Tibial nerve (tissue), 4 donors: ENCODE data around the gene COL27A1. TPM values are rescaled to one million over a fixed set of nuclear protein-coding genes. Genes with fewer than 3 reads are reported as not detected.

ENCODE experiments used
- DNase-seq, 2 donors: peaks; one replicate each; pipeline ENCODE4 v3.0.0-alpha.2; 2019; ENCODE audit warnings: low spot score in 2 of 2
- H3K27ac ChIP-seq, 4 donors: fragments of 200-600 bp; sonication (generic) in 3 of 4; one replicate each; pipeline ENCODE4 v1.5.1; 2017 to 2019; ENCODE audit warnings: mild to moderate bottlenecking in 1 of 4
- H3K27me3 ChIP-seq, 2 donors: fragments of 200-600 bp; sonication (generic) in 1 of 2; one replicate each; pipeline versions ENCODE4 v1.5.1 to v1.6.0; 2017 to 2019
- H3K36me3 ChIP-seq, 3 donors: fragments of 200-600 bp; sonication (generic); one replicate each; pipeline ENCODE4 v1.5.1; 2018 to 2019
- H3K4me1 ChIP-seq, 4 donors: fragments of 200-600 bp; sonication (generic) in 3 of 4; one replicate each; pipeline ENCODE4 v1.5.1; 2017 to 2019
- H3K4me3 ChIP-seq, 4 donors: fragments of 200-600 bp; sonication (generic) in 3 of 4; one replicate each; pipeline ENCODE4 v1.5.1; 2017 to 2019; ENCODE audit warnings: mild to moderate bottlenecking in 1 of 4, moderate library complexity in 1 of 4
- H3K9me3 ChIP-seq, 4 donors: fragments of 200-600 bp; sonication (generic) in 3 of 4; one replicate each; pipeline ENCODE4 v1.5.1; 2017 to 2019
- CTCF ChIP-seq, 5 experiments: fragments of 200-600 bp in 3 of 5; fragments of 450-650 bp in 2 of 5; sonication (generic) in 3 of 5; IDR thresholded peaks; one replicate each; pipeline ENCODE4 v1.5.1; 2016 to 2019; ENCODE audit warnings: antibody characterized with exemption in 5 of 5, mild to moderate bottlenecking in 3 of 5, moderate library complexity in 2 of 5
- EP300 ChIP-seq, 2 donors: sonication (generic); formaldehyde crosslinking; IDR thresholded peaks; one replicate each; pipeline ENCODE4 v1.6.1; 2017; ENCODE audit warnings: antibody characterized with exemption in 2 of 2, mild to moderate bottlenecking in 1 of 2
- POLR2A ChIP-seq, 2 donors: fragments of 450-650 bp; IDR thresholded peaks; one replicate each; pipeline ENCODE4 v1.6.1; 2017; ENCODE audit warnings: antibody characterized with exemption in 2 of 2, mild to moderate bottlenecking in 2 of 2, moderate library complexity in 2 of 2
- WGBS, 2 donors: methylation state at CpG; one replicate each; pipeline ENCODE4 v1.1.5; 2018; 5-methylcytosine and 5-hydroxymethylcytosine counted together
- total RNA-seq, 4 donors: library from RNA; depleted of rRNA; stranded (reverse); fragments of >200 nt; gene quantifications; one replicate each; pipeline ENCODE4 v1.1.0, GENCODE V29; 2016

The COL27A1 gene
- total RNA-seq, 4 donors from 2014 or later = 14.9 to 55.8 (median 27.7) TPM

DNA sequence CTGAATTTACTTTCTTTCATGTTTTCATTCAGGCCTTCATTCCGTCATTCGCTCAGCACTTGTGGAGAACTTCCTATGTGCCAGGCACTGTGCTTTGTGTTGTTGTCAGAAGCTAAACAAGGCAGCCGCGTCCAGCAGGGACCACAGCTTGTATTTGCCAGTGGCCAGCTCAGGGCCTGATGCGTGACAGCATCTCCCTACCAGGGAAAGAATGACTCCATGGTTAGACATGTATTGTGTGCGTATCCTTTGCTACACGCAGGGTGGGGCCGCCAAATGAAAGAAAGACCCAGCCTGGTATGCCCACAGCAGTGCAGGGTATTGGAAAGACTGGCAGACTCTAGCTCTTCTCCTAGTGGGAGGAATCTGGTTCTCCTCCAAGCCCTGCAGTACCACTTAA lies 4.7 kb upstream of the COL27A1 start:
- H3K36me3 ChIP-seq = no peaks in the 10 kb centered on the region
- peaks cover 0 to 20% (median 5%) of the 10 kb centered on the region in 4 donors for H3K4me1 ChIP-seq
- no peak overlapping the region for H3K27ac ChIP-seq
- H3K4me3 ChIP-seq = no peak overlapping the region
- H3K9me3 ChIP-seq = no peaks in the 10 kb centered on the region
- no peak for TF ChIP-seq POLR2A (IDR thresholded peaks at IDR 0.05)
- 65 to 67% methylated on average over 8 of the region's 8 CpGs for WGBS, 2 donors
- H3K27me3 ChIP-seq = peaks cover 0 to 24% of the 10 kb centered on the region in 2 donors
- DNase-seq = no peak

DNA sequence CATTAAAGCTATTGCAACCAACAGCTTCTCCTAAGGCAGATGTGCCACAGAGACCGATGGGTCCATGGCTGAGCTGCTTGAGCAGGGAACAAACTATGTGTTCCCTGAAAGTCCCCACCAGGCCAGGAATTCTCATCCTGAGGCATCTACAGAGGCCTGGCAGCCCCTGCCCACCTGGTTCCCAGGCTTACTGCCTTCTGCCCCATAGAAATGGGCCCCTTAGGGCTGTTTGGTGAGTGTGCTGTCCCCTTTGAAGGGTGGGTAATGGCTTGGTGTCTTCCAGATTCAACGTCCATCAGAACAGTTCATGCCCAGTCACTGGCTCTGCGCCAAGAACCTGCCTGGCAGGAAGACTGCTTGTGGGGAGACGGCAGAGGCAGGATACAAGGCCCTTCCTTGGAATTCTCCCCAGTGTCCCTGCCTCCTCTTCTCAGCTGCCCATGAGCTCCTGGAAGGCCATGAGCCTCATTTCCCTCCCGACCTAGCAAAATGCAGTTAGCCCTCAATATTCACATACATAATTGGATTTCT lies 3.8 kb upstream of the COL27A1 start:
- WGBS, 2 donors = 70 to 72% methylated on average over 5 of the region's 5 CpGs
- TF ChIP-seq POLR2A (IDR thresholded peaks at IDR 0.05) = no peak
- TF ChIP-seq CTCF (IDR thresholded peaks at IDR 0.05) = no peak
- no peak for TF ChIP-seq EP300 (IDR thresholded peaks at IDR 0.05)
- H3K27ac ChIP-seq = no peak overlapping the region
- H3K9me3 ChIP-seq = no peaks in the 10 kb centered on the region
- no peak for DNase-seq
- H3K27me3 ChIP-seq = peaks cover 0 to 24% of the 10 kb centered on the region in 2 donors
- no peak overlapping the region for H3K4me3 ChIP-seq
- H3K36me3 ChIP-seq = no peaks in the 10 kb centered on the region
- H3K4me1 ChIP-seq = peaks cover 0 to 27% (median 7%) of the 10 kb centered on the region in 4 donors

DNA sequence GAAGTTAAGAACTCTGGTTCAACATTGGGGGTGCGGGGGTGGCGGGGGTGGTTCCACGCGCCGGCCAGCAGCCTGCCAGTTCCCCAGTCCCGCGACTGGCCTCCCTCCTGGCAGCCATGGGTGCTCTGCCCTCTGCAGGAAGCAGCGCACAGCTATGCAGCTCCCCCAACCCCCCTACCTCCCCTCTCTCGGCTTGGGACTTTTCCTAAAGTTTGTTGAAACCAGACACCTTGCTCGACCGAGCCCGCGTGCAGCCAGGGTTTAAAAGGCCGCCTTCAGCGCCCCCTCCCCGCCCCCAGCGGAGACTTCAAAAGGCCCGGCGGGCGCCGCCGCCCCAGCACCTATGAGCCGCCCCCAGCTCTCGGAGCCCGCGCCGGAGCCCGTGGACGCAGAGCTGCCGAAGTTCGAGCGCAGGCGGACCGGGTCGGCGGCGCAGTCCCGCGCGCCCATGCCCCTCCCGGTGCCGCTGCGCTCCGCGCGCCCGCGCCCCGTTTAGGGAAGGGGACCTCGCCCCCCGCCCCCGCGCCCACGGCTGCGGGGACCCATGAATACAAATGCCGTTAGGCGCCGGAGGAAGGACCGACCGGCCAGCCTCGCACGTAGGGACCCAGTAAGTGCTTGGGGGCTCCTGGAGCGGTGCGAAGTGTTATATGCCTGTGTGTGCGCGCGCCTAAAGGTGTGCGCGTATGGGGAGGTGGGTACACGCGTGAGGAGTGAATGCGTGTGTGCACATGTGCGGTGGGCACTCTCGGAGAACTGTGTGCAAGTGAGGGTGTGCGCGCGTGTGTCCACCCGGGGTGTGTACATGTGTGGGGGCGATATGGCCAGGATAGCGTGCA lies 1.4 kb upstream of the COL27A1 start:
- peak overlapping the region; percentile 15 to 73 (median 46) for H3K4me3 ChIP-seq

DNA sequence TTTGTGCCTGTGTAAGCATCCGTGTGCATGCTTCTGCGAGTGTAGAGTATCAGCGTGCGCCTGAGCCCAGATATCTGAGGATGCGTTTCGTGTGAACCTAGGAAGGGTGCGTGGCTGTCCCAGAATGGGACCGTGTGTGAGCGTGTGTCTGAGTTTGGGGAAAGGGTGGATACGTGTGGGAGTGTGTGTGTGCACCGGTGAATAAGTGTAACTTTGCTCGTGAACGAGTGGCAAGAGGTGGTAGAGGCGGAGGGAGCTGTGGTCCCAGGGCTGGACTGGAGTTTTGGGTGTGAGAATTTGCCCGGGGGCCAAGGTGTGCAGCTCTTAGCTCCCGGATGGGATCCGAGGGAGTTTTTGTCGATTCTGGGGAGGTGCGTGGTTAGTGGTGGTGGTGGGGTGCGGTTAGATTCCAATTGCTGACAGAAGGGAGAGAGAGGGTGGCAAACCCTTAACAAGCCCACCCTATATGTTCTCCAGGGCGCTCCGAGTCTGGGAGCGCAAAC lies 686 bp upstream of the COL27A1 start:
- peaks cover 0 to 24% of the 10 kb centered on the region in 2 donors for H3K27me3 ChIP-seq
- H3K4me1 ChIP-seq = peaks cover 0 to 48% (median 7%) of the 10 kb centered on the region in 4 donors
- WGBS, 2 donors = 4 to 5% methylated on average over 23 of the region's 23 CpGs
- TF ChIP-seq EP300 (IDR thresholded peaks at IDR 0.05) = no peak
- TF ChIP-seq POLR2A (IDR thresholded peaks at IDR 0.05) = no peak
- TF ChIP-seq CTCF (IDR thresholded peaks at IDR 0.05) = no peak
- no peak for DNase-seq
- H3K27ac ChIP-seq = peak overlapping the region in 1 of 4 donors; percentile 92
- H3K9me3 ChIP-seq = no peaks in the 10 kb centered on the region
- H3K36me3 ChIP-seq = no peaks in the 10 kb centered on the region
- H3K4me3 ChIP-seq = peak overlapping the region; percentile 52 to 73 (median 60)

More for the DNA sequence above, 1.4 kb upstream of the COL27A1 start:
- Histone ChIP-seq H3K36me3 (no peaks in the 10 kb centered on the region), H3K9me3 (no peaks in the 10 kb centered on the region), H3K27ac (peak overlapping the region in 1 of 4 donors; percentile 34), H3K27me3 (peaks cover 0 to 24% of the 10 kb centered on the region in 2 donors), H3K4me1 (peaks cover 0 to 48% (median 7%) of the 10 kb centered on the region in 4 donors)
- DNase-seq = no peak
- 1 to 4% methylated on average over 29 to 33 of the region's 80 CpGs for WGBS, 2 donors
- no peak for TF ChIP-seq EP300 (IDR thresholded peaks at IDR 0.05)
- peak in 4 of 5 experiments; percentile 15 to 36 (median 30) for TF ChIP-seq CTCF (IDR thresholded peaks at IDR 0.05)

GRCh38 chr9:114155995-114156656 lies 789 bp downstream of the COL27A1 start:
- TF ChIP-seq EP300 (IDR thresholded peaks at IDR 0.05) (no peak), POLR2A (IDR thresholded peaks at IDR 0.05) (no peak), CTCF (IDR thresholded peaks at IDR 0.05) (no peak)
- DNase-seq = no peak
- Histone ChIP-seq H3K9me3 (no peaks in the 10 kb centered on the region), H3K27ac (peak overlapping the region; percentile 71 to 92 (median 82)), H3K4me3 (peak overlapping the region; percentile 52 to 73 (median 58)), H3K36me3 (no peaks in the 10 kb centered on the region), H3K27me3 (peaks cover 0 to 24% of the 10 kb centered on the region in 2 donors), H3K4me1 (peaks cover 0 to 48% (median 7%) of the 10 kb centered on the region in 4 donors)
- 1 to 2% methylated on average over 16 to 20 of the region's 57 CpGs for WGBS, 2 donors
